B cell (primary cell): ENCODE measurements around the gene SSX2IP.

Experiments used
- EZH2 ChIP-seq: IDR thresholded peaks from 2 replicates; pipeline ENCODE4 v1.6.1; 2012; ENCODE audit warnings: borderline replicate concordance, low read depth, mild to moderate bottlenecking, moderate library complexity, low read length; ENCODE audit not compliant: insufficient read depth, poor library complexity, severe bottlenecking
- TF ChIP-seq, protein P1 (sequence below): fragments of 200-600 bp; IDR thresholded peaks from one replicate; pipeline ENCODE4 v1.8.0; 2022; ENCODE audit warnings: antibody characterized with exemption, mild to moderate bottlenecking

DNA sequence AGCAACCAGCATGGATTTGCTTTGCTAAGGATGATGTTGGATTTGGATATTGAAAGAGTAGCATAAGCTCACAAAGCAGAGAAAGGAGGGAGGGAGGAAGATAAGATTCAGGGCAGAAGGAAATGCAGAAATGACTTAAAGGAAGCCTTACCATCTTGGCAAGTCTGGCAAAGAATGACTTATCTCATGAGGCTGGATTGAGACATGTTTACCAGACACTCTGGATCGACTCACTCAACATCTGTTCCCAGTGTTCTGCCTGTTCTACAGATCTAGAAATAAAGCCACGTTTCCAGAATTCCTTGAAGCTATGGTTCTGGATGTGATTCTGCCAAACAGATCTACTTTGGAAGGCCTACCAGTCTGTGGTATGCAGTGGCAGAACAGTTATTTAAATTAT is 77.2 kb downstream of the SSX2IP start:
- no peak for TF ChIP-seq EZH2
- TF ChIP-seq, protein P1, sequence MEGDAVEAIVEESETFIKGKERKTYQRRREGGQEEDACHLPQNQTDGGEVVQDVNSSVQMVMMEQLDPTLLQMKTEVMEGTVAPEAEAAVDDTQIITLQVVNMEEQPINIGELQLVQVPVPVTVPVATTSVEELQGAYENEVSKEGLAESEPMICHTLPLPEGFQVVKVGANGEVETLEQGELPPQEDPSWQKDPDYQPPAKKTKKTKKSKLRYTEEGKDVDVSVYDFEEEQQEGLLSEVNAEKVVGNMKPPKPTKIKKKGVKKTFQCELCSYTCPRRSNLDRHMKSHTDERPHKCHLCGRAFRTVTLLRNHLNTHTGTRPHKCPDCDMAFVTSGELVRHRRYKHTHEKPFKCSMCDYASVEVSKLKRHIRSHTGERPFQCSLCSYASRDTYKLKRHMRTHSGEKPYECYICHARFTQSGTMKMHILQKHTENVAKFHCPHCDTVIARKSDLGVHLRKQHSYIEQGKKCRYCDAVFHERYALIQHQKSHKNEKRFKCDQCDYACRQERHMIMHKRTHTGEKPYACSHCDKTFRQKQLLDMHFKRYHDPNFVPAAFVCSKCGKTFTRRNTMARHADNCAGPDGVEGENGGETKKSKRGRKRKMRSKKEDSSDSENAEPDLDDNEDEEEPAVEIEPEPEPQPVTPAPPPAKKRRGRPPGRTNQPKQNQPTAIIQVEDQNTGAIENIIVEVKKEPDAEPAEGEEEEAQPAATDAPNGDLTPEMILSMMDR: no peak
